ENCODE results near the gene PSPH. TPM values are rescaled to one million over a fixed set of nuclear protein-coding genes. Genes with fewer than 3 reads are reported as not detected.

Gene PSPH
- total RNA-seq, 1 experiment from 2014 or later, result 52.1 TPM

GRCh38 chr7:55963584-55964168 lies 87.6 kb downstream of the PSPH start:
- H3K27me3 ChIP-seq (ENCODE audit: insufficient read depth, low read length), result peaks cover 3% of the 10 kb centered on the region; the same call in 1 of the 2 replicates
- Mint-ChIP-seq H3K4me3 (peak overlapping the region; percentile 45 to 73), H3K4me1 (peaks cover 9% of the 10 kb centered on the region in 2 experiments), H3K36me3 (ENCODE audit: insufficient read depth in 1 of 3, low read depth in 3 of 3) (peaks cover under 1 to 13% (median 6%) of the 10 kb centered on the region in 3 experiments; a peak in 5 of 7 replicates), H3K9me3 (peaks cover 0 to 3% of the 10 kb centered on the region in 2 experiments; a peak in 2 of 5 replicates), H3K27me3 (ENCODE audit: low read depth) (peaks cover 30% of the 10 kb centered on the region), H3K27ac (no peak overlapping the region)
- H3K79me2 ChIP-seq (ENCODE audit: insufficient read depth, low read length), result no peaks in the 10 kb centered on the region
- TF ChIP-seq CTCF (conservative IDR thresholded peaks at IDR 0.05), result no peak
- no peaks in the 10 kb centered on the region for H3K4me1 ChIP-seq (ENCODE audit: insufficient read depth, low read length)
- H2BK120ac ChIP-seq (ENCODE audit: low read depth, low read length, poor library complexity, severe bottlenecking), result no peak overlapping the region
- H2BK5ac ChIP-seq (ENCODE audit: insufficient read length, low read length), result no peak overlapping the region
- H2AFZ ChIP-seq (ENCODE audit: low read length), result no peak overlapping the region
- WGBS (ENCODE audit: extremely low coverage, insufficient read length, low lambda C conversion rate), result no CpG with 5 or more reads among the region's 15 CpGs
- no peak overlapping the region for H4K91ac ChIP-seq (ENCODE audit: insufficient read length, low read depth, low read length)
- H3K9ac ChIP-seq (ENCODE audit: extremely low read depth, insufficient read length, low read length), result no peak overlapping the region
- no peaks in the 10 kb centered on the region for H4K20me1 ChIP-seq (ENCODE audit: control insufficient read depth, insufficient read depth, insufficient read length)
- H3K23me2 ChIP-seq (ENCODE audit: insufficient read length, low read depth, low read length, poor library complexity, severe bottlenecking), result no peaks in the 10 kb centered on the region
- no peaks in the 10 kb centered on the region for H3K79me1 ChIP-seq (ENCODE audit: insufficient read depth, low read depth, low read length, poor library complexity, severe bottlenecking)
- H3K9me3 ChIP-seq (ENCODE audit: control insufficient read depth, low read depth, low read length), result no peaks in the 10 kb centered on the region
- H3T11ph ChIP-seq (ENCODE audit: low read length), result no peak overlapping the region
- H3K23ac ChIP-seq (ENCODE audit: insufficient read length, low read depth, low read length), result no peak overlapping the region
- no peak overlapping the region for H3K14ac ChIP-seq (ENCODE audit: insufficient read depth, low read length)
- H3K27ac ChIP-seq (ENCODE audit: insufficient read length, low read depth, low read length), result no peak overlapping the region
- no peak overlapping the region for H2BK12ac ChIP-seq (ENCODE audit: insufficient read length, low read depth, low read length)
- H2AK5ac ChIP-seq (ENCODE audit: insufficient read length, low read length), result no peak overlapping the region
- H2BK15ac ChIP-seq (ENCODE audit: low read depth, low read length), result no peak overlapping the region
- no peak for DNase-seq
- no peak overlapping the region for H4K5ac ChIP-seq (ENCODE audit: insufficient read length, low read depth, low read length)
- no peak overlapping the region for H3K56ac ChIP-seq (ENCODE audit: insufficient read length, low read depth, low read length)
- no peak overlapping the region for H2BK20ac ChIP-seq (ENCODE audit: low read depth, low read length, poor library complexity, severe bottlenecking)
- H3K18ac ChIP-seq (ENCODE audit: insufficient read length, low read depth, low read length), result no peak overlapping the region
- no peak overlapping the region for H3K4me2 ChIP-seq (ENCODE audit: insufficient read depth, insufficient read length, low read length)
- no peak overlapping the region for H4K8ac ChIP-seq (replicated peaks; ENCODE audit: insufficient read length, low read depth, low read length)
- H3K4ac ChIP-seq (ENCODE audit: low read depth, low read length), result no peak overlapping the region
